Glutamatergic neuron (in vitro differentiated cells): ENCODE results near the gene ANKRD6. TPM values are rescaled to one million over a fixed set of nuclear protein-coding genes. Genes with fewer than 3 reads are reported as not detected.

Experiments
- DNase-seq: peaks from one replicate; pipeline ENCODE4 v3.0.0; 2022
- H3K27ac Mint-ChIP-seq: one replicate; pipeline ENCODE4 v1.8.0; 2020; ENCODE audit warnings: mild to moderate bottlenecking, mixed read lengths, inconsistent platforms; ENCODE audit not compliant: unreplicated experiment
- H3K27me3 Mint-ChIP-seq: one replicate; pipeline ENCODE4 v1.8.0; 2020; ENCODE audit warnings: mild to moderate bottlenecking, moderate library complexity, mixed read lengths, inconsistent platforms; ENCODE audit not compliant: unreplicated experiment
- H3K36me3 Mint-ChIP-seq: one replicate; pipeline ENCODE4 v1.8.0; 2020; ENCODE audit warnings: mild to moderate bottlenecking, mixed read lengths, inconsistent platforms; ENCODE audit not compliant: unreplicated experiment
- H3K4me1 Mint-ChIP-seq: one replicate; pipeline ENCODE4 v1.8.0; 2020; ENCODE audit warnings: mild to moderate bottlenecking, low read depth, mixed read lengths, inconsistent platforms; ENCODE audit not compliant: unreplicated experiment
- H3K4me3 Mint-ChIP-seq: one replicate; pipeline ENCODE4 v1.8.0; 2020; ENCODE audit warnings: mild to moderate bottlenecking, mixed read lengths, inconsistent platforms; ENCODE audit not compliant: unreplicated experiment
- H3K9me3 Mint-ChIP-seq: one replicate; pipeline ENCODE4 v1.8.0; 2020; ENCODE audit warnings: mild to moderate bottlenecking, moderate library complexity, mixed read lengths, inconsistent platforms; ENCODE audit not compliant: unreplicated experiment
- CTCF ChIP-seq: fragments of 200-600 bp; sonication (generic); IDR thresholded peaks from one replicate; pipeline ENCODE4 v1.5.0; 2021; ENCODE audit not compliant: partially characterized antibody, unreplicated experiment
- total RNA-seq: library from RNA; stranded (reverse); fragmentation: NEBNext Ultra II Directional; extraction: Animal tissue kit (Norgen Biotek cat#: 25700); gene quantifications from one replicate; pipeline ENCODE4 v1.2.1, GENCODE V29; 2021; ENCODE audit not compliant: unreplicated experiment

The ANKRD6 gene
- total RNA-seq, 1 donor from 2014 or later: 31.9 TPM

GRCh38 chr6:89415185-89415584 lies 17.8 kb upstream of the ANKRD6 start:
- peaks cover 4% of the 10 kb centered on the region for H3K9me3 Mint-ChIP-seq
- H3K4me1 Mint-ChIP-seq: peaks cover 8% of the 10 kb centered on the region
- H3K4me3 Mint-ChIP-seq: no peak overlapping the region
- H3K27me3 Mint-ChIP-seq: peaks cover 4% of the 10 kb centered on the region
- no peak for DNase-seq
- no peaks in the 10 kb centered on the region for H3K36me3 Mint-ChIP-seq
- no peak overlapping the region for H3K27ac Mint-ChIP-seq
- TF ChIP-seq CTCF: no peak

- no peaks in the 10 kb centered on the region for H3K36me3 Mint-ChIP-seq
- no peak for TF ChIP-seq CTCF
- H3K4me1 Mint-ChIP-seq: no peaks in the 10 kb centered on the region
- no peak overlapping the region for H3K4me3 Mint-ChIP-seq
- H3K27ac Mint-ChIP-seq: no peak overlapping the region
- DNase-seq: no peak
- peaks cover 4% of the 10 kb centered on the region for H3K27me3 Mint-ChIP-seq
- no peaks in the 10 kb centered on the region for H3K9me3 Mint-ChIP-seq
These were observed 16.2 kb upstream of the ANKRD6 start for GRCh38 chr6:89416796-89417195.

- no peak overlapping the region for H3K27ac Mint-ChIP-seq
- H3K4me1 Mint-ChIP-seq: peaks cover 5% of the 10 kb centered on the region
- no peak overlapping the region for H3K4me3 Mint-ChIP-seq
- no peaks in the 10 kb centered on the region for H3K9me3 Mint-ChIP-seq
- H3K27me3 Mint-ChIP-seq: no peaks in the 10 kb centered on the region
- no peak for TF ChIP-seq CTCF
- no peaks in the 10 kb centered on the region for H3K36me3 Mint-ChIP-seq
- no peak for DNase-seq
These were observed 2.6 kb upstream of the ANKRD6 start for GRCh38 chr6:89430201-89430962.

- no peak overlapping the region for H3K27ac Mint-ChIP-seq
- peak; percentile 35 for DNase-seq
- peaks cover 1% of the 10 kb centered on the region for H3K27me3 Mint-ChIP-seq
- no peak for TF ChIP-seq CTCF
- H3K4me1 Mint-ChIP-seq: peaks cover 5% of the 10 kb centered on the region
- H3K36me3 Mint-ChIP-seq: no peaks in the 10 kb centered on the region
- H3K9me3 Mint-ChIP-seq: no peaks in the 10 kb centered on the region
- H3K4me3 Mint-ChIP-seq: peak overlapping the region; percentile 82
These were observed 549 bp downstream of the ANKRD6 start for GRCh38 chr6:89433252-89434149.

- TF ChIP-seq CTCF: no peak
- DNase-seq: no peak
- Mint-ChIP-seq H3K9me3 (no peaks in the 10 kb centered on the region), H3K4me1 (peaks cover 5% of the 10 kb centered on the region), H3K27me3 (peaks cover 1% of the 10 kb centered on the region), H3K27ac (no peak overlapping the region), H3K36me3 (no peaks in the 10 kb centered on the region), H3K4me3 (peak overlapping the region; percentile 82)
These were observed 1.2 kb downstream of the ANKRD6 start for GRCh38 chr6:89434150-89434499.
